HEK293 (cell line): Measurements from ENCODE around the gene CEMP1.

Experiments
- FEZF1 ChIP-seq: fragments of 450-650 bp; formaldehyde crosslinking; IDR thresholded peaks from 2 replicates; pipeline ENCODE4 v1.5.1; 2016; ENCODE audit warnings: missing biosample characterization, missing genetic modification characterization
- GLI2 ChIP-seq: fragments of 450-650 bp; formaldehyde crosslinking; IDR thresholded peaks from 2 replicates; pipeline ENCODE4; 2017; ENCODE audit warnings: missing biosample characterization, missing genetic modification characterization, low read depth, borderline replicate concordance
- GLIS2 ChIP-seq: fragments of 450-650 bp; formaldehyde crosslinking; IDR thresholded peaks from 2 replicates; pipeline ENCODE4 v1.5.1; 2016; ENCODE audit warnings: missing biosample characterization, missing genetic modification characterization
- IKZF3 ChIP-seq: fragments of 450-650 bp; IDR thresholded peaks from 2 replicates; pipeline ENCODE4 v1.5.0; 2018; ENCODE audit warnings: missing biosample characterization, mild to moderate bottlenecking, missing genetic modification characterization, moderate library complexity
- KLF10 ChIP-seq: fragments of 450-650 bp; IDR thresholded peaks from 2 replicates; pipeline ENCODE4 v1.5.1; 2018; ENCODE audit warnings: missing biosample characterization, mild to moderate bottlenecking, missing genetic modification characterization
- KLF7 ChIP-seq: fragments of 450-650 bp; formaldehyde crosslinking; IDR thresholded peaks from 2 replicates; pipeline ENCODE4 v1.5.1; 2016; ENCODE audit warnings: missing biosample characterization, missing genetic modification characterization, borderline replicate concordance
- KLF9 ChIP-seq: fragments of 450-650 bp; formaldehyde crosslinking; IDR thresholded peaks from 2 replicates; pipeline ENCODE4 v1.5.1; 2016; ENCODE audit warnings: missing biosample characterization, missing genetic modification characterization, low read depth
- MYNN ChIP-seq: fragments of 450-650 bp; formaldehyde crosslinking; IDR thresholded peaks from 2 replicates; pipeline ENCODE4 v1.5.1; 2016; ENCODE audit warnings: missing biosample characterization, missing genetic modification characterization, borderline replicate concordance
- RBAK ChIP-seq: fragments of 450-650 bp; formaldehyde crosslinking; IDR thresholded peaks from 2 replicates; pipeline ENCODE4 v1.5.1; 2016; ENCODE audit warnings: missing biosample characterization, missing genetic modification characterization
- SP2 ChIP-seq: fragments of 450-650 bp; formaldehyde crosslinking; IDR thresholded peaks from 2 replicates; pipeline ENCODE4 v1.5.1; 2016; ENCODE audit warnings: missing biosample characterization, missing genetic modification characterization
- TCF7L2 ChIP-seq: IDR thresholded peaks from 2 replicates; pipeline ENCODE4 v1.6.1; 2011; ENCODE audit warnings: low read depth, mild to moderate bottlenecking, inconsistent platforms, low read length, moderate library complexity, borderline replicate concordance
- ZBTB48 ChIP-seq: fragments of 450-650 bp; formaldehyde crosslinking; IDR thresholded peaks from 2 replicates; pipeline ENCODE4 v1.5.1; 2016; ENCODE audit warnings: missing biosample characterization, missing genetic modification characterization
- ZFP37 ChIP-seq: fragments of 450-650 bp; formaldehyde crosslinking; IDR thresholded peaks from 2 replicates; pipeline ENCODE4 v1.5.1; 2016; ENCODE audit warnings: missing biosample characterization, missing genetic modification characterization
- ZNF112 ChIP-seq: fragments of 450-650 bp; formaldehyde crosslinking; IDR thresholded peaks from 2 replicates; pipeline ENCODE4 v1.5.0; 2017; ENCODE audit warnings: missing biosample characterization, missing genetic modification characterization
- ZNF140 ChIP-seq: fragments of 450-650 bp; formaldehyde crosslinking; IDR thresholded peaks from 2 replicates; pipeline ENCODE4 v1.5.1; 2016; ENCODE audit warnings: missing biosample characterization, missing genetic modification characterization
- ZNF169 ChIP-seq: fragments of 450-650 bp; formaldehyde crosslinking; IDR thresholded peaks from 2 replicates; pipeline ENCODE4 v1.5.1; 2016; ENCODE audit warnings: missing biosample characterization, missing genetic modification characterization
- ZNF2 ChIP-seq: fragments of 450-650 bp; formaldehyde crosslinking; IDR thresholded peaks from 2 replicates; pipeline ENCODE4 v1.5.1; 2016; ENCODE audit warnings: missing biosample characterization, missing genetic modification characterization
- ZNF23 ChIP-seq: fragments of 450-650 bp; formaldehyde crosslinking; IDR thresholded peaks from 2 replicates; pipeline ENCODE4 v1.5.1; 2016; ENCODE audit warnings: missing biosample characterization, missing genetic modification characterization, borderline replicate concordance
- ZNF354C ChIP-seq: fragments of 450-650 bp; formaldehyde crosslinking; IDR thresholded peaks from 2 replicates; pipeline ENCODE4 v1.5.1; 2016; ENCODE audit warnings: missing biosample characterization, missing genetic modification characterization, low read depth, borderline replicate concordance
- ZNF394 ChIP-seq: fragments of 450-650 bp; formaldehyde crosslinking; IDR thresholded peaks from 2 replicates; pipeline ENCODE4 v1.5.1; 2016; ENCODE audit warnings: missing biosample characterization, missing genetic modification characterization, mild to moderate bottlenecking, moderate library complexity, borderline replicate concordance
- ZNF404 ChIP-seq: fragments of 450-650 bp; formaldehyde crosslinking; IDR thresholded peaks from 2 replicates; pipeline ENCODE4 v1.5.1; 2017; ENCODE audit warnings: missing biosample characterization, missing genetic modification characterization
- ZNF433 ChIP-seq: fragments of 450-650 bp; formaldehyde crosslinking; IDR thresholded peaks from 2 replicates; pipeline ENCODE4 v1.5.1; 2016; ENCODE audit warnings: missing biosample characterization, missing genetic modification characterization, low read depth
- ZNF529 ChIP-seq: fragments of 450-650 bp; formaldehyde crosslinking; IDR thresholded peaks from 2 replicates; pipeline ENCODE4 v1.5.1; 2017; ENCODE audit warnings: missing genetic modification characterization, missing biosample characterization; ENCODE audit not compliant: insufficient replicate concordance
- ZNF571 ChIP-seq: fragments of 450-650 bp; formaldehyde crosslinking; IDR thresholded peaks from 2 replicates; pipeline ENCODE4 v1.5.0; 2017; ENCODE audit warnings: missing biosample characterization, missing genetic modification characterization
- ZNF664 ChIP-seq: fragments of 450-650 bp; formaldehyde crosslinking; IDR thresholded peaks from 2 replicates; pipeline ENCODE4 v1.5.1; 2016; ENCODE audit warnings: missing biosample characterization, missing genetic modification characterization
- ZNF777 ChIP-seq: fragments of 450-650 bp; formaldehyde crosslinking; IDR thresholded peaks from 2 replicates; pipeline ENCODE4 v1.5.1; 2017; ENCODE audit warnings: missing biosample characterization, missing genetic modification characterization, borderline replicate concordance
- ZNF792 ChIP-seq: fragments of 450-650 bp; formaldehyde crosslinking; IDR thresholded peaks from 2 replicates; pipeline ENCODE4 v1.5.1; 2016; ENCODE audit warnings: missing biosample characterization, missing genetic modification characterization
- TF ChIP-seq, protein P1 (sequence below): fragments of 450-650 bp; formaldehyde crosslinking; IDR thresholded peaks from 2 replicates; pipeline ENCODE4 v1.5.0; 2017; ENCODE audit warnings: missing biosample characterization, missing genetic modification characterization, borderline replicate concordance
- TF ChIP-seq, protein P2 (sequence below): fragments of 450-650 bp; formaldehyde crosslinking; IDR thresholded peaks from 2 replicates; pipeline ENCODE4 v1.5.1; 2016; ENCODE audit warnings: missing biosample characterization, missing genetic modification characterization
- TF ChIP-seq, protein P3 (sequence below): fragments of 450-650 bp; formaldehyde crosslinking; IDR thresholded peaks from 2 replicates; pipeline ENCODE4; 2016; ENCODE audit warnings: missing biosample characterization, missing genetic modification characterization
- TF ChIP-seq, protein P4 (sequence below): fragments of 450-650 bp; formaldehyde crosslinking; IDR thresholded peaks from 2 replicates; pipeline ENCODE4 v1.5.1; 2016; ENCODE audit warnings: missing biosample characterization, missing genetic modification characterization

CEMP1 gene

DNA sequence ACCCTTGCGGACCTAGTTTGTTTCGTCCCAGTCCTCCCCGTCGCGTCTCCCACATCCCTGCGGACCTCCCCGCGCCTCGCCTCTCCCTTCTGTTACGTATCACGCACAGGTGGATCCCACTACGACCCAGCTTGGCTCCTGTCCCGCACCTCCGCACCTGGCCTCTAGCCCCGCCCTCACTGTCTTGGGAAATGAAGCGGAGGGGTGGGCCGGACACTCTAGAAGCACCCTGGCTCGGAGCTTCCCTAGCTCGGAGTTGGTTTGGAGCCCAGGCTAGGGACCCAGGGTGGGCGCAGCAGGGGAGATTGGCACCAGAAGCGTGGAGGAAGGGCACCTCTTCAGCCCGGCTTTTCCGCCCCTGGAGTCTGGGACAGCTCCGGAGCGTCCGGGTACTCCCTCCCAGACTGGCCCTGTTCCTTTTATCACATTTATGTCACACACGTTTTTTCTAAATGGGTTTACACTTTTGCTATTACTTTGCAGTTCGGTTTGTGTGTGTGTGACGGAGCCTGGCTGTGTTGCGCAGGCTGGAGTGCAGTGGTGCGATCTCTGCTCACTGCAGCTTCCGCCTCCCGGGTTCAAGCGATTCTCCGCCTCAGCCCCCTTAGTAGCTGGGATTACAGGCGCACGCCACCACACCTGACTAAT is 1.4 kb upstream of the CEMP1 start (continued):
- TF ChIP-seq ZBTB48 (tag by site-specific recombination) (peak; percentile 76; the same call in 1 of the 2 replicates), ZNF571 (tag by site-specific recombination) (no peak), SP2 (tag by site-specific recombination) (peak; percentile 62), IKZF3 (peak; percentile 74), ZNF404 (tag by site-specific recombination) (no peak), ZNF112 (no peak), ZNF433 (tag by site-specific recombination) (no peak), TCF7L2 (no peak), FEZF1 (tag by site-specific recombination) (no peak), ZNF664 (tag by site-specific recombination) (no peak), ZNF394 (tag by site-specific recombination) (peak; percentile 40; the same call in 1 of the 2 replicates), ZNF23 (tag by site-specific recombination) (no peak), ZNF529 (tag by site-specific recombination) (no peak), GLIS2 (tag by site-specific recombination) (peak; percentile 46; the same call in 1 of the 2 replicates), KLF9 (tag by site-specific recombination) (peak; percentile 24; the same call in 1 of the 2 replicates), ZNF777 (tag by site-specific recombination) (peak; percentile 66; the same call in 1 of the 2 replicates), KLF7 (tag by site-specific recombination) (no peak), GLI2 (no peak), ZNF140 (tag by site-specific recombination) (no peak), RBAK (tag by site-specific recombination) (no peak), ZNF169 (tag by site-specific recombination) (no peak), MYNN (no peak), ZNF2 (tag by site-specific recombination) (no peak), KLF10 (tag by site-specific recombination) (no peak; the same call in 1 of the 2 replicates), ZFP37 (tag by site-specific recombination) (no peak), ZNF792 (no peak), ZNF354C (tag by site-specific recombination) (no peak)
- TF ChIP-seq, protein P1, sequence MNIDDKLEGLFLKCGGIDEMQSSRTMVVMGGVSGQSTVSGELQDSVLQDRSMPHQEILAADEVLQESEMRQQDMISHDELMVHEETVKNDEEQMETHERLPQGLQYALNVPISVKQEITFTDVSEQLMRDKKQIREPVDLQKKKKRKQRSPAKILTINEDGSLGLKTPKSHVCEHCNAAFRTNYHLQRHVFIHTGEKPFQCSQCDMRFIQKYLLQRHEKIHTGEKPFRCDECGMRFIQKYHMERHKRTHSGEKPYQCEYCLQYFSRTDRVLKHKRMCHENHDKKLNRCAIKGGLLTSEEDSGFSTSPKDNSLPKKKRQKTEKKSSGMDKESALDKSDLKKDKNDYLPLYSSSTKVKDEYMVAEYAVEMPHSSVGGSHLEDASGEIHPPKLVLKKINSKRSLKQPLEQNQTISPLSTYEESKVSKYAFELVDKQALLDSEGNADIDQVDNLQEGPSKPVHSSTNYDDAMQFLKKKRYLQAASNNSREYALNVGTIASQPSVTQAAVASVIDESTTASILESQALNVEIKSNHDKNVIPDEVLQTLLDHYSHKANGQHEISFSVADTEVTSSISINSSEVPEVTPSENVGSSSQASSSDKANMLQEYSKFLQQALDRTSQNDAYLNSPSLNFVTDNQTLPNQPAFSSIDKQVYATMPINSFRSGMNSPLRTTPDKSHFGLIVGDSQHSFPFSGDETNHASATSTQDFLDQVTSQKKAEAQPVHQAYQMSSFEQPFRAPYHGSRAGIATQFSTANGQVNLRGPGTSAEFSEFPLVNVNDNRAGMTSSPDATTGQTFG (tag by site-specific recombination) = no peak
- TF ChIP-seq, protein P2, sequence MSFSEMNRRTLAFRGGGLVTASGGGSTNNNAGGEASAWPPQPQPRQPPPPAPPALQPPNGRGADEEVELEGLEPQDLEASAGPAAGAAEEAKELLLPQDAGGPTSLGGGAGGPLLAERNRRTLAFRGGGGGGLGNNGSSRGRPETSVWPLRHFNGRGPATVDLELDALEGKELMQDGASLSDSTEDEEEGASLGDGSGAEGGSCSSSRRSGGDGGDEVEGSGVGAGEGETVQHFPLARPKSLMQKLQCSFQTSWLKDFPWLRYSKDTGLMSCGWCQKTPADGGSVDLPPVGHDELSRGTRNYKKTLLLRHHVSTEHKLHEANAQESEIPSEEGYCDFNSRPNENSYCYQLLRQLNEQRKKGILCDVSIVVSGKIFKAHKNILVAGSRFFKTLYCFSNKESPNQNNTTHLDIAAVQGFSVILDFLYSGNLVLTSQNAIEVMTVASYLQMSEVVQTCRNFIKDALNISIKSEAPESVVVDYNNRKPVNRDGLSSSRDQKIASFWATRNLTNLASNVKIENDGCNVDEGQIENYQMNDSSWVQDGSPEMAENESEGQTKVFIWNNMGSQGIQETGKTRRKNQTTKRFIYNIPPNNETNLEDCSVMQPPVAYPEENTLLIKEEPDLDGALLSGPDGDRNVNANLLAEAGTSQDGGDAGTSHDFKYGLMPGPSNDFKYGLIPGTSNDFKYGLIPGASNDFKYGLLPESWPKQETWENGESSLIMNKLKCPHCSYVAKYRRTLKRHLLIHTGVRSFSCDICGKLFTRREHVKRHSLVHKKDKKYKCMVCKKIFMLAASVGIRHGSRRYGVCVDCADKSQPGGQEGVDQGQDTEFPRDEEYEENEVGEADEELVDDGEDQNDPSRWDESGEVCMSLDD = no peak
- TF ChIP-seq, protein P3, sequence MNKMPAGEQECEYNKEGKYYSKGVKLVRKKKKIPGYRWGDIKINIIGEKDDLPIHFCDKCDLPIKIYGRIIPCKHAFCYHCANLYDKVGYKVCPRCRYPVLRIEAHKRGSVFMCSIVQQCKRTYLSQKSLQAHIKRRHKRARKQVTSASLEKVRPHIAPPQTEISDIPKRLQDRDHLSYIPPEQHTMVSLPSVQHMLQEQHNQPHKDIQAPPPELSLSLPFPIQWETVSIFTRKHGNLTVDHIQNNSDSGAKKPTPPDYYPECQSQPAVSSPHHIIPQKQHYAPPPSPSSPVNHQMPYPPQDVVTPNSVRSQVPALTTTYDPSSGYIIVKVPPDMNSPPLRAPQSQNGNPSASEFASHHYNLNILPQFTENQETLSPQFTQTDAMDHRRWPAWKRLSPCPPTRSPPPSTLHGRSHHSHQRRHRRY (tag by site-specific recombination) = no peak
- TF ChIP-seq, protein P4, sequence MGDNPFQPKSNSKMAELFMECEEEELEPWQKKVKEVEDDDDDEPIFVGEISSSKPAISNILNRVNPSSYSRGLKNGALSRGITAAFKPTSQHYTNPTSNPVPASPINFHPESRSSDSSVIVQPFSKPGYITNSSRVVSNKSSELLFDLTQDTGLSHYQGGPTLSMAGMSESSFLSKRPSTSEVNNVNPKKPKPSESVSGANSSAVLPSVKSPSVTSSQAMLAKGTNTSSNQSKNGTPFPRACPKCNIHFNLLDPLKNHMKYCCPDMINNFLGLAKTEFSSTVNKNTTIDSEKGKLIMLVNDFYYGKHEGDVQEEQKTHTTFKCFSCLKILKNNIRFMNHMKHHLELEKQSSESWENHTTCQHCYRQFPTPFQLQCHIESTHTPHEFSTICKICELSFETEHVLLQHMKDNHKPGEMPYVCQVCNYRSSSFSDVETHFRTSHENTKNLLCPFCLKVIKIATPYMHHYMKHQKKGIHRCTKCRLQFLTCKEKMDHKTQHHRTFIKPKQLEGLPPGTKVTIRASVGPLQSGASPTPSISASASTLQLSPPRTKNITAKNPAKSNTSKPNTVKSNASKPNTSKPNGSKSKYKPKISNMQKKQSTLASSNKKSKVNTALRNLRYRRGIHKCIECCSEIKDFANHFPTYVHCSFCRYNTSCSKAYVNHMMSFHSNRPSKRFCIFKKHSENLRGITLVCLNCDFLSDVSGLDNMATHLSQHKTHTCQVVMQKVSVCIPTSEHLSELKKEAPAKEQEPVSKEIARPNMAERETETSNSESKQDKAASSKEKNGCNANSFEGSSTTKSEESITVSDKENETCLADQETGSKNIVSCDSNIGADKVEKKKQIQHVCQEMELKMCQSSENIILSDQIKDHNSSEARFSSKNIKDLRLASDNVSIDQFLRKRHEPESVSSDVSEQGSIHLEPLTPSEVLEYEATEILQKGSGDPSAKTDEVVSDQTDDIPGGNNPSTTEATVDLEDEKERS (tag by site-specific recombination) = no peak
